22Rv1 (cell line): ENCODE data around the gene CACNA2D4.

Source experiments
- H3K27ac ChIP-seq: fragments of 450-650 bp; 2 replicates; pipeline ENCODE4 v1.5.1; 2017
- CTCF ChIP-seq: fragments of 450-650 bp; IDR thresholded peaks from 2 replicates; pipeline ENCODE4 v1.5.1; 2017; ENCODE audit warnings: mild to moderate bottlenecking
- ZFX ChIP-seq: fragments of 450-650 bp; IDR thresholded peaks from 2 replicates; pipeline ENCODE4 v1.6.1; 2017; ENCODE audit warnings: antibody characterized with exemption, borderline replicate concordance

Gene CACNA2D4

GRCh38 chr12:1797011-1797901, 121.2 kb downstream of the CACNA2D4 start:
- no peak overlapping the region for H3K27ac ChIP-seq
- TF ChIP-seq CTCF, result peak; percentile 28; the same call in 1 of the 2 replicates
- TF ChIP-seq ZFX, result no peak

- no peak overlapping the region for H3K27ac ChIP-seq
- TF ChIP-seq CTCF (no peak), ZFX (no peak)
Measured at GRCh38 chr12:1796515-1797010, 121.9 kb downstream of the CACNA2D4 start.

DNA sequence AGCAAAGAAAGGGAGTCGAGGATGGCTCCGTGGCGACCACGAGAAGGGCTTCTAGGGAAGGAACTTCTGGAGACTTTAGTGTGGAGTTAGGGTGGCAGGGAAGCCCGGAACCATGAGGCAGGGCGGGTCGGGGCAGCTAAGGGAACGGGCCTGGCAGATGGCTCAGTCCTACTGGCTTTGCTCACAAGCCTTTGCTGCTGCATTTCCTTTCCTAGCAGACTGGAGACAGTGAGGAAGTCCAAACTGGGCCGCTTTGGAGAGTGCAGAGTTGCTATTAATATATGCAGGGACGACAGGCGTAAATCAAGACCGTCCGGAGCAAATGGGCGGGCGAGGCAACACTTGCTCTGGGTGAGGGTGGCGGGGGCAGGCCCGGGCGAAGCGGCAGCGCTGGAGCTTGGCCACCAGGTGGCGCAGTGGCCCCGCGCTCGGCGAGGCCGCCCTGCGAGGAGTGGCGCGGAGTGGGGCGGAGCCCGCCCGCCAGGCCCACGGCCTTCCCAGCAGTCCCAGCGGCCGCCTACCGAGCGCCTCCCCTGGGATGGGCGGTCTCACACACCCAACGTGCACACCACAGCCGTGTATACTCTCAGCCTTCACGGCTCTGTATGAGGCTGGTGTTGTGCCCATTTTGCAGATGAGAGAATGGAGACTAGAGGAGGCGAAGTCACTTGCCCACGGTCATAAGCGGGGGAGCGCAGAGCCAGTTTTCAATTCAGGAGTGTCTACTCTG, 122.5 kb downstream of the CACNA2D4 start:
- no peak overlapping the region for H3K27ac ChIP-seq

GRCh38 chr12:1795221-1795784, 123.1 kb downstream of the CACNA2D4 start:
- TF ChIP-seq ZFX (no peak), CTCF (no peak)
- no peak overlapping the region for H3K27ac ChIP-seq

More for the DNA sequence above, 122.5 kb downstream of the CACNA2D4 start:
- TF ChIP-seq CTCF, result peak; percentile 99
- TF ChIP-seq ZFX, result no peak

- TF ChIP-seq ZFX (no peak), CTCF (no peak)
- no peak overlapping the region for H3K27ac ChIP-seq
Measured at GRCh38 chr12:1794440-1795090, 123.9 kb downstream of the CACNA2D4 start.

GRCh38 chr12:1793426-1794210, 124.8 kb downstream of the CACNA2D4 start:
- TF ChIP-seq ZFX, result no peak
- no peak overlapping the region for H3K27ac ChIP-seq
